Stimulated activated CD4-positive, alpha-beta T cell treated with anti-CD3 and anti-CD28 coated beads, Interleukin-2, amount 100 ng/mL, for 24 hours (primary cell): ENCODE data around the gene LILRA6.
"Not testable (repeated sequence)": the region's sequence is repeated elsewhere in the genome, so short reads cannot be mapped to it uniquely, and the experiment has no call there.

Experiments used
- DNase-seq, 2 donors: peaks; one replicate each; pipeline ENCODE4 v3.0.0-alpha.2; 2020

Gene LILRA6

GRCh38 chr19:54230031-54230430, 12.6 kb downstream of the LILRA6 start:
- no peak for DNase-seq

- DNase-seq: no peak
These were observed 13.4 kb downstream of the LILRA6 start for GRCh38 chr19:54229146-54229545.

GRCh38 chr19:54224619-54225018, 18.0 kb downstream of the LILRA6 start:
- DNase-seq: not testable (repeated sequence)

- not testable (repeated sequence) for DNase-seq
These were observed 18.7 kb downstream of the LILRA6 start for GRCh38 chr19:54223937-54224281.

GRCh38 chr19:54223277-54223936, 19.2 kb downstream of the LILRA6 start:
- not testable (repeated sequence) for DNase-seq

GRCh38 chr19:54222474-54223276, 19.9 kb downstream of the LILRA6 start, which contains the start of gene LILRB3:
TSS of gene LILRB3 (minus strand) at chr19:54223007. CDS start at chr19:54222976, 31 bp downstream.
- not testable (repeated sequence) for DNase-seq

- not testable (repeated sequence) for DNase-seq
These were observed 20.6 kb downstream of the LILRA6 start for GRCh38 chr19:54221947-54222346.

GRCh38 chr19:54219702-54220101, 22.9 kb downstream of the LILRA6 start:
- not testable (repeated sequence) for DNase-seq

GRCh38 chr19:54218960-54219661, 23.5 kb downstream of the LILRA6 start:
- no peak for DNase-seq

GRCh38 chr19:54218259-54218658, 24.3 kb downstream of the LILRA6 start:
- no peak for DNase-seq

- DNase-seq: not testable (repeated sequence)
These were observed 24.9 kb downstream of the LILRA6 start for GRCh38 chr19:54217517-54218247.

GRCh38 chr19:54216869-54217268, 25.7 kb downstream of the LILRA6 start:
- DNase-seq: no peak

- not testable (repeated sequence) for DNase-seq
These were observed 27.9 kb downstream of the LILRA6 start for GRCh38 chr19:54214734-54215133.

GRCh38 chr19:54214217-54214616, 28.4 kb downstream of the LILRA6 start:
- DNase-seq: not testable (repeated sequence)

GRCh38 chr19:54211235-54211634, 31.4 kb downstream of the LILRA6 start:
- DNase-seq: no peak

GRCh38 chr19:54209811-54210494, 32.6 kb downstream of the LILRA6 start:
- peak in 1 of 2 donors; percentile 51 for DNase-seq

- peak; percentile 40 to 47 for DNase-seq
These were observed 33.4 kb downstream of the LILRA6 start for GRCh38 chr19:54209058-54209810.

- peak in 1 of 2 donors; percentile 44 for DNase-seq
These were observed 33.9 kb downstream of the LILRA6 start for GRCh38 chr19:54208784-54209057.

GRCh38 chr19:54207983-54208783, 34.4 kb downstream of the LILRA6 start:
- peak; percentile 58 to 66 for DNase-seq

GRCh38 chr19:54207676-54207982, 35.0 kb downstream of the LILRA6 start:
- DNase-seq: peak in 1 of 2 donors; percentile 33

- DNase-seq: not testable (repeated sequence)
These were observed 35.4 kb downstream of the LILRA6 start for GRCh38 chr19:54207193-54207592.
